Limb (tissue), 2 donors: ENCODE data around the gene FTSJ1.
"Not testable (repeated sequence)": the region's sequence is repeated elsewhere in the genome, so short reads cannot be mapped to it uniquely, and the experiment has no call there.

Experiments used
- DNase-seq, 2 donors: peaks; one replicate each; pipeline ENCODE4 v3.0.0-alpha.2; 2016; ENCODE audit errors: extremely low spot score in 2 of 2

Gene FTSJ1

DNA sequence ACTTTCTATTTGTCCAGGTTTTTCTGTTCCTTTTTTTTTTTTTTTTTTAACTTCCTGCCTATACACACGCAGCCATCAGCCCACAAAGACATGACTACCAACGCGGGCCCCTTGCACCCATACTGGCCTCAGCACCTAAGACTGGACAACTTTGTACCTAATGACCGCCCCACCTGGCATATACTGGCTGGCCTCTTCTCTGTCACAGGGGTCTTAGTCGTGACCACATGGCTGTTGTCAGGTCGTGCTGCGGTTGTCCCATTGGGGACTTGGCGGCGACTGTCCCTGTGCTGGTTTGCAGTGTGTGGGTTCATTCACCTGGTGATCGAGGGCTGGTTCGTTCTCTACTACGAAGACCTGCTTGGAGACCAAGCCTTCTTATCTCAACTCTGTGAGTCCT is 47.7 kb downstream of the FTSJ1 start:
- DNase-seq, result no peak

DNA sequence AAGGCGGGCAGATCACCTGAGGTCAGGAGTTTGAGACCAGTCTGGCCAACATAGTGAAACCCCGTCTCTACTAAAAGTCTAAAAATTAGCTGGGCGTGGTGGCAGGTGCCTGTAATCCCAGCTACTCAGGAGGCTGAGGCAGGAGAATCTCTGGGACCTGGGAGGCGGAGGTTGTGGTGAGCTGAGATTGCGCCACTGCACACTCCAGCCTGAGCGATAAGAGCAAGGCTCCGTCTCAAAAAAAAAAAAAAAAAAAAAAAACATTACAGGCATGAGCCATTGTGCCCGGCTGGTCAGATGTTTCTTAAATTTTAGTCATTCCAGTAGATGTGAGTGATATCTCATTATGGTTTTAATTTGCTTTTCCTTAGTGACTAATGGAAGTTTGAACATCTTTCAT is 49.9 kb downstream of the FTSJ1 start:
- DNase-seq, result not testable (repeated sequence)

DNA sequence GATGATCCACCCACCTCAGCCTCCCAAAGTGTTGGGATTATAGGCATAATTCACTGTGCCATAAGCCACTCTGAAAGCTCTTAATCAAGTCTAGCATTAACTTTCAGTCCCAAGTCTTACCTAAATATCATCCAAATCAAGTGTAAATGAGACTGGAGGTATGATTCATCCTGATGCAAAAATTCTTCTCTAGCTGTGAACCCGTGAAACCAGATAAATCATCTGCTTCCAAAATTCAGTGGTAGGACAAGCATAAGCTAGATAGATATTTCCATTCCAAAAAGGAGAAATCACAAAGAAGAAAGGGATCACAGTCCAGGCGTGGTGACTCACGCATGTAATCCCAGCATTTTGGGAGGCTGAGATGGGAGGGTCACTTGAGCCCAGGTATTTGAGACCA is 54.7 kb downstream of the FTSJ1 start:
- no peak for DNase-seq

DNA sequence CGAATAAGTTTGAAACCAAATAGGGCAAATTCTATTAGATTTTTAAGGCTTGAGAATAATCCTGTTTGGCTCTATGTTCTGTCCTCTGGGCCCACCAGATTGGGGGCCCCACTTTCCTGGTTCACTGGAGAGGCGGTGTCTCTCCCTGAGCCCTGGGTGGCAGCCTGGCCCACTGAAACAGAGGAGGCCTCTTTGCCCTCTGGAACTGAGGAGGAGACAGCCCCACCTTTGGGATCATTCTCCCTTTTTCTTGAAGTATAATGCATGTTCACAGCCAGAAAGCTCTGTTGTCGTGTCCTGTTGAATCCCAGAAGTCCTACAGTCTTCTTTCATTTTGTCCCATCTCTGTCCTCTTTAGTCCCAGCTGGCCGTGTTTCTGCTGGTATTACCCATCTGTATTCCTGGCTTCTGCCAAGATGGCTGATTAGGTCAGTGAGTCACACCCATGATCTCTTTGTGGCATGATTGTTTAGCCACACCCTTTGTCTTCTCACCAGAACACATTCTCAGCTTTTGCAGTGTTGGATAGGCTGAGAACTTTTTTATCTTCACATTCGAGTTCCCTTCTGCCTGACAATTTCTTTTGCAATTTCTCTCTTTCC is 55.5 kb downstream of the FTSJ1 start:
- no peak for DNase-seq

DNA sequence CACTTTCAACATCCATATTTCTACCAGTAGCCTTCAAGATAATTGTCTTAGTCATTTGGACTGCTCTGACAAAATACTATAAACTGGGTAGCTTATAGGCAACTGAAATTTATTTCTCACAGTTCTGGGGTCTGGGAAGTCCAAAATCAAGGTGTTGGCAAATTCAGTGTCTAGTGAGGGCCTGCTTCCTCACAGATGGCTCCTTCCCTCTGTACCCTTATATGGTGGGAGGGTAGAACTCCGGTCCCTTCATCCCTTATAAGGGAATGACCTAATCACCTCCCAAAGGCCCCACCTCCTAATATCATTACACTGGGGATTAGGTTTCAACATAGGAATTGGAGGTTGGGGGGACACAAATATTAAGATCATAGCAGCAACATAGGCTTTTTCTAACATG is 56.2 kb downstream of the FTSJ1 start:
- no peak for DNase-seq

DNA sequence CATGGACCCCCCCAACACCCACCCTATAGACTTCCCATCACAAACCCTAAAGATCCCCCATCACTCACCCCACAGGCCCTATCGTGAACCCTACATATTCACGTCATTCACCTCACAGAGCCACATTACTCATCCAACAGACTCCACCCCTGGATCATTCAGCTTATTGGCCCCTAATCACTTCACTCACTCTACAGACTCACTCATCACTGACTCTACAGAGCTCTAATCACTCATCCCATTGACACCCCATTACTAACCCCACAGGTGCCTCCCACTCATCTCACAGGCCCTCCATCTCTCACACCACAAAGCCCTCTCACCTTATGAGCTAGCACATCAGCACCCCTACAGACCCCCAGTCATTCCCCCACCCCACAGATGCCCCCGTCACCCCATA is 57.2 kb downstream of the FTSJ1 start:
- no peak for DNase-seq
